GM18526 (cell line): ENCODE measurements around the gene MAN2A2.

Source experiments
- POLR2A ChIP-seq: IDR thresholded peaks from 3 replicates; pipeline ENCODE4 v1.6.1; 2011; ENCODE audit not compliant: insufficient read length; ENCODE audit errors: extremely low read depth

The MAN2A2 gene

DNA sequence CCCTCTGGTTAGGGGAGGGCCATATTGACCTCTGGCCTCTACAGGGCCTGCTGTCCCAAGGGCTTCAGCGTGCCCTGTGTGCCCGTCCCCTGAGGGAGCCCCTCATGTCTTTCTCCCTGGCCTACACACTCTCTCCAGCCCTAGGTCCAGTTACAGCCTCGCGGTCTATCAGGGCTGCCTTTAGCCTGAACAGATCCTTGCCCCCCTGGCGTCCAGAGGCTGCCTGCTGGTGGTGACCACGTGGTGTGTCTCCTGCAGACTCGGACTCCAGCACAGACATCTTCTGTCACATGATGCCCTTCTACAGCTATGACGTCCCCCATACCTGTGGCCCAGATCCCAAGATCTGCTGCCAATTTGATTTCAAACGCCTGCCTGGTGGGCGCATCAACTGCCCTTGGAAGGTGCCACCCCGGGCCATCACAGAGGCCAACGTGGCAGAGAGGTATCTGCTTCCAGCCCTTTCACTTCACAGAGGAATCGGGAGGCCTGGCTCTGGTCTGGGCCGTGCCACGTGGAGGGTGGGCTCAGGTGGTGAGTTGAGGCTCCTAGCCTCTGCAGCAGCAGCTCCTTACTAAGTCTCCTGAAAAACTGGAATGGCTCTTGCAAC, 4.1 kb downstream of the MAN2A2 start:
- TF ChIP-seq POLR2A = no peak

DNA sequence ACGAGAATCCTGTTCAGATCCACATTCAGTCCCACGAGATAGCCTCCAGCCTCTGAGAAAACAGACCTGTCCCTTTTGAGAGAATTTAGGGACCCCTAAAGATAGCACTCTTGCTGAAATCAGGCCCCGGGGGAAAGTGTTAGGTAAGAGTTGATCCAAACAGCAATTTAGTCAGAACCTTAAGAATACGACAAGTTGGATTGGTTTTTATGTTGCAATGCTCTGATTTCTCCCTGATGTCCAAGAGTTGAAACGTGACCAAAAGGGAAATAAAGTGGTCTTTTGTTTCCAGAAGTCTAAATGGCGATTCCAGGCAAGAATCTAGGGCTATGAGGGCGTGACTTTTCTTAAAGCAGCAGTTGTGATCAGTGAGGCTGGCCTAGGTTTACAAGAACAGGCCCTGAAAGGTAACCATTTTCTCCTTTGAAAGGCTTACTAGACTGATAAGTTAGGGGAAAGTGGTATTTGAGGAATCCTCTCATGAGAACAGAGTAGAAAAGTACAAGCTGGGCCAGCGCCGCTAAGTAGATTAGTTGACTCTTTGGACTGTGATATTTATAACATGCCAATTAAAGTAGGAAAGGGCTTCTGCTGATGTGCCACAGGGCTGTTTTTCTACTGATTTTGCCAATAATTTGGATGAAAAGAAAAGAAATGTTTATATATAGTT, 4.9 kb downstream of the MAN2A2 start:
- TF ChIP-seq POLR2A = no peak

DNA sequence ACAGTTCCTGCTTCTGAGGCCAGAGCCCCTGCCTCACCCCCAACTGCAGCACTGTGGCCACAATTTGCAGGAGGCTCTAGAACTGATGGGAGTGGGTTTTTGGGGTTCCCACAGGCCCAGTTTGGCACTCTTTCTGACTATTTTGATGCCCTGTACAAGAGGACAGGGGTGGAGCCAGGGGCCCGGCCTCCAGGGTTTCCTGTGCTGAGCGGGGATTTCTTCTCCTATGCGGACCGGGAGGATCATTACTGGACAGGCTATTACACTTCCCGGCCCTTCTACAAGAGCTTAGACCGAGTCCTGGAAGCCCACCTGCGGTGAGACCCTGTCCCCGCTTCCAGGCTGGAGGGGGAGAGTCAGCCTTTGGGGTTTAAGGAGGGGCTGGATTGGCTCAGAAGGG, 6.9 kb downstream of the MAN2A2 start:
- TF ChIP-seq POLR2A = no peak

DNA sequence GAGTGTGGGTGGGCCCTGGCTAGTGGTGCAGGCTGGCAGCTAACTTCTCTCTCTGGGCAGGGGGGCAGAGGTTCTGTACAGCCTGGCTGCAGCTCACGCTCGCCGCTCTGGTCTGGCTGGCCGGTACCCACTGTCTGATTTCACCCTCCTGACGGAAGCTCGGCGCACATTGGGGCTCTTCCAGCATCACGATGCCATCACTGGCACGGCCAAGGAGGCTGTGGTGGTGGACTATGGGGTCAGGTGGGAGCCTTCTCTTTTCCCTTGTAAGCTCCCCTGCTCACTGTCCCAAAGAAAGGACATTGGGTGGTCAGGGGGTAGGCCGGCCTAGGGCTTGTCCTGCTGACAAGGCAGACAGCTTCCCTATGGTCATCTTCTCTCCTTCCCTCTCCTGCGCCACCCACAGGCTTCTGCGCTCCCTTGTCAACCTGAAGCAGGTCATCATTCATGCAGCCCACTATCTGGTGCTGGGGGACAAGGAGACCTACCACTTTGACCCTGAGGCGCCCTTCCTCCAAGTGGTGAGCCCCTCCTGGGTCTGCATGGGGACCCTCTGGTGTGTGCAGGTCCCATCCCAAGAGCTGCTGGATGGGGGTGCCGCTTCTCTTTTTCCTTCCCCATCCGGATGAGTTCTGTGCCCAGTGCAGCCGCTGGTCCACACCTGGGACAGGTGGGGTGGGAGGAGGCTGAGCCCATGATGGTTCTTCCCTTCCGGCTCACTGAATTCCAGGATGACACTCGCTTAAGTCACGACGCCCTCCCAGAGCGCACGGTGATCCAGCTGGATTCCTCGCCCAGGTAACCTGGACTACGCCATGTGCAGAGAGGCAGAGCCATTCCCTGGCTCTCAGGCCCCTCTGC, 7.6 kb downstream of the MAN2A2 start:
- TF ChIP-seq POLR2A = no peak

DNA sequence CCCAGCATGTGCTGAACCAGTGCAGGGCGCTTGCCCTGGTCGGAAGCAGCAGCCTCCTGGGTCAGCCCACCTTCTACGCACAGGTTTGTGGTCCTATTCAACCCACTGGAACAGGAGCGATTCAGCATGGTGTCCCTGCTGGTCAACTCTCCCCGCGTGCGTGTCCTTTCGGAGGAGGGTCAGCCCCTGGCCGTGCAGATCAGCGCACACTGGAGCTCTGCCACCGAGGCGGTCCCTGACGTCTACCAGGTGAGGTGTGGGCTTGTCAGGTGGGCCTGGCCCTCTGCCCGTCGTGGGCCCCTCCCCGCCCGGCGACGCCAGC, 8.2 kb downstream of the MAN2A2 start:
- TF ChIP-seq POLR2A = no peak

DNA sequence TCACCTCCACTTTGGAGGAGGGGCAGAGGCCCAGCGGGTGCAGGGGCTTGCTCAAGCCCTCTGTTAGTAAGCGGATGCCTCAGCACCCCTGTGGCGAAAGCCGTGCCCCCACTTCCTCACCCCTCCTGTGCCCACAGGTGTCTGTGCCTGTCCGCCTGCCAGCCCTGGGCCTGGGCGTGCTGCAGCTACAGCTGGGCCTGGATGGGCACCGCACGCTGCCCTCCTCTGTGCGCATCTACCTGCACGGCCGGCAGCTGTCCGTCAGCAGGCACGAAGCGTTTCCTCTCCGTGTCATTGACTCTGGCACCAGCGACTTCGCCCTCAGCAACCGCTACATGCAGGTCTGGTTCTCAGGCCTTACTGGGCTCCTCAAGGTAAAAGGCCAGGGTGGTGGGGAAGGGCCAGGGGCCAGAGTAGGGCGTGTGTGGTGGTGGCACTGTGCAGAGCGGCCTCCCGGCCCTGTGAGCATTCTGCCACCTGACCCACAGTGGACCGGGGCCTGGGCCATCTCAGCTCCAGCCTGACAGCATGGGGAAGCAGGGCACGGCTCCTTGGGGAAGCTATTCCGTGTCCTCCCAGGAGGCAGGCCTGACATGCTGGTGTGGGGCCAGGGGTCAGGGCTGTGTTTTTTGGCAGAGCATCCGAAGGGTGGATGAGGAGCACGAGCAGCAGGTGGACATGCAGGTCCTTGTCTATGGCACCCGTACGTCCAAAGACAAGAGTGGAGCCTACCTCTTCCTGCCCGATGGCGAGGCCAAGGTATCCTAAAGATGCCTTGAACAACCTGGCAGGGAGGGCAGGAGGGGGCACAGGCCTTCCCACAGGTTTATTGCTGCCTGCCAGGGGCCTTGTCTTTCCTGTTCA, 9.0 kb downstream of the MAN2A2 start:
- no peak for TF ChIP-seq POLR2A

DNA sequence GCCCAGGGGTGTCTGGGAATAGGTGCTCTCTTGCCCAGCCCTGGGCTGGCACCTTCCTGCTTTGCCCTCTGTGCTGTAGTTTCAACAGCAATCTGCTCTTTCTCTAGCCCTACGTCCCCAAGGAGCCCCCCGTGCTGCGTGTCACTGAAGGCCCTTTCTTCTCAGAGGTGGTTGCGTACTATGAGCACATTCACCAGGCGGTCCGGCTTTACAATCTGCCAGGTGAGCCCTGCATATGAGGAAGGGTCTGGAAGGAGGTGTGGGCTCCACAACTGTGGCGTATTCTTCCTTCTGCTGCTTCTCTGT, 9.6 kb downstream of the MAN2A2 start:
- no peak for TF ChIP-seq POLR2A

DNA sequence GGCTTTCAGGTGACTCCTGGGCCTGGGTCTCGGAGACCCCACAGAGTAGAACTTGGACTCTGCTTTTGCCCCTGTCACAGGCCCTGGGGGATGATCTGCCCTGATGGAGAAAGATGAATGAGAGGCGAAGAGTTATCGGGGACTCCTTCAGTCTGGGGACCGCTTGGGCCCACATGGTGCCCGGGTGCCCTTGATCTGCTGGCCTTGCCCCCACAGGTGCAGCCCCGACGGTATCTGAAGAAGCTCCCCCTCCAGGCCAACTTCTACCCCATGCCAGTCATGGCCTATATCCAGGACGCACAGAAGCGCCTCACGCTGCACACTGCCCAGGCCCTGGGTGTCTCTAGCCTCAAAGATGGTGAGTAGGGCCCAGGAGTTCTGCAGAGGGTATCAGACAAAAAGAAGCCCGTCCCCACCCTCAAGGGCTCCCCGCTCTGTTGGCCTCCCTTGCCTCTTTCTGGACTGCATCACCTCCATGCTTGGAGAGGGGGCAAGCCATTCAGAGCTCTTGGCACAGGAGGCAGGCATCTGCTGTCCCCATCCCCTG, 10.4 kb downstream of the MAN2A2 start:
- TF ChIP-seq POLR2A = no peak

DNA sequence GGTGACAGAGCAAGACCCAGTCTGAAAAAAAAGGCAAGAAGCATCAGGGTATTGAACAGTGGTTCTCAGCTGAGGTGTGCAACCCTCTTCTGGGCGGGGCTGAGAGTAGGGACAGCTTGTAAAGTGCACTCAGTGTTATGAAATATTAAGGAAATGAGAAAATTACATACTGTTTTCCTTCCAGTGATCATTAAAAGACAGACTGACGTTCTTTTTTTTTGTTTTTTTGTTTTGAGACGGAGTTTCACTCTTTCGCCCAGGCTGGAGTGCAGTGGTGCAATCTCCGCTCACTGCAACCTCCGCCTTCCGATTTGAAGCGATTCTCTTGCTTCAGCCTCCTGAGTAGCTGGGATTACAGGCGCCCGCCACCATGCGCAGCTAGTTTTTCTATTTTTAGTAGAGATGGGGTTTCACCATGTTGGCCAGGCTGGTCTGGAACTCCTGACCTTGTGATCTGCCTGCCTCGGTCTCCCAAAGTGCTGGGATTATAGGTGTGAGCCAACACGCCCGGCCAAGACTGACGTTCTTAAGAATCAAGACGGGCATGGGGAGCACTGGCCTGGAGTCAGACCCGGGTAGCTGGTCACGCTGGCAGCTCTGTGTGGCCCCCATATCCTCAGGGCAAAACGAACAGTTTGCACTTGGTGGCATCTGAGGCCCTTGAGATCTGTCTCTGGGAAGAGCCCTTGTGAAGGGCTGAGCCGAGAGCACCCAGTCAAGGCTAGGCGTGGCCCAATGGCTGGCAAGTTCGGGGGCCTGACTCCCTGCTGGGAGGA, 11.4 kb downstream of the MAN2A2 start:
- TF ChIP-seq POLR2A = no peak

DNA sequence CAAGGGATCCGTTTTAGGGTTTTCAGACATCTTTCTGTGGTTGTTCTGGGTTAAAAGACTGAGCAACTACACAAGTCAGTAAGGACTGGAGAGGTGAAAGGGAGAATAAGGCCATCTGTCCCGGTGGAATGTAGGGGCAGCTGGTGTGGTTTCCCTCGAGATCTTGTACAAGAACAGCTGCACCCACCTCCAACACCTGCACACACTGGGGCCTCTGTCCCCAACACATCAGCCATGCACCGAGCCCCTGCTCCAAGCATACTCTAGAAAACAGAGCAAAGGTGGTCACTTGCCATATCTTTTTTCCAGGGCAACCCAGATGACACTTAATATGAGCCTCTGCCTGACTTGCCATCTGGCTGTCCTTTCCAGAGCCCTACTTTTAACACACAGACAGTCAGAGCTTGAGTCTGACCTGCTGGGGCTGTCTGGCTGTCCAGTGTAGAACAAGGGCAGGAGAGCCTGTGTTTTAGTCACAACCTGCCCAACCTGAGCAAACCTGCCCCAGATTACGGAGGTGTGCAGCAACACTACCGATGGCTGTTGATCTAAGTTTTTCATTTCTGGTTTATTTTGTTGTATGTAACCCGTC, 12.2 kb downstream of the MAN2A2 start:
- TF ChIP-seq POLR2A = no peak

DNA sequence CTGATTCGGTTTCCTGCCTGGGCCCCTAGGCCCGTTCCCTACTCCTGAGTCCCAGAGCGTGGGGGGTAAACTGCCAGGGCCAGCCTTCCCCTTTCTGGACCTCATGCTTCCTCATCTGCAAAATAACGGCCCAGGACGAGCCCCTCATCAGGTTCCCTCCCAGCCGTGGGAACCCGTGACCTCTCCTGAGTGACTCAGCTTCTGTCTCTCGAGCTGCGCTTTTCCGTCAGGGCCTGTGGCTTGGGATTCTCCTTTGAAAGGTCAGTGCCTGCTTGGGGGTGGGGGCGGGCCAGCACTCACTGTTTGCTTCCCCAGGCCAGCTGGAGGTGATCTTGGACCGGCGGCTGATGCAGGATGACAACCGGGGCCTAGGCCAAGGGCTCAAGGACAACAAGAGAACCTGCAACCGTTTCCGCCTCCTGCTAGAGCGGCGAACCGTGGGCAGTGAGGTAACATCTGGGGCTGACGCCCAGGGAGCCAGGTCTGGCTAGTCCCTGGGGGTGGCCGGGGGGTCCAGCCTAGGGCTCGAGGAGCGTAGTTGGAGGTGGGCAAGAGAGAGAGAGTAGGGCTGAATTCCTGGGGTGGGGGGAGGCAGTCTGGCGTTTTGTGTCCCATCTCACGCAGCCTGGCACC, 12.8 kb downstream of the MAN2A2 start:
- TF ChIP-seq POLR2A = no peak

DNA sequence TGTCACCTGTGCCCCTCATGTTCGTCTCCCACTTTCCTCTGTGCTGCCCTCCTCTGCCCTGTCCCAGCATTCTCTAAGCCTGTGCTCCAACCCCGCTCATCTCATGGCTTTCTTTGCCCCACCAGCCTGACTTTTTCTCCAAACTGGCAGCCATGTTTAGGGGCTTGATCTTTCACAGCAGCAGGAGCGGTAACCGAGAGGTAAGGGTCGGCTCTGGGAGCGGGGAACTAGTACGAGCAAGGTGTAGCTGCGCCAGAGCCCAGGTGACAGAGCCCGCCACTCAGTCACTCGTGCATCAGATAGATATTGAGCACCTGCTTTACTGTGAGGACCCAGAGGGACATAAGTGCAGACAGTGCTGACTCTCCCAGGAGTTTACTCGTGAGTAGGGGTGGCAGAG, 13.4 kb downstream of the MAN2A2 start:
- no peak for TF ChIP-seq POLR2A

DNA sequence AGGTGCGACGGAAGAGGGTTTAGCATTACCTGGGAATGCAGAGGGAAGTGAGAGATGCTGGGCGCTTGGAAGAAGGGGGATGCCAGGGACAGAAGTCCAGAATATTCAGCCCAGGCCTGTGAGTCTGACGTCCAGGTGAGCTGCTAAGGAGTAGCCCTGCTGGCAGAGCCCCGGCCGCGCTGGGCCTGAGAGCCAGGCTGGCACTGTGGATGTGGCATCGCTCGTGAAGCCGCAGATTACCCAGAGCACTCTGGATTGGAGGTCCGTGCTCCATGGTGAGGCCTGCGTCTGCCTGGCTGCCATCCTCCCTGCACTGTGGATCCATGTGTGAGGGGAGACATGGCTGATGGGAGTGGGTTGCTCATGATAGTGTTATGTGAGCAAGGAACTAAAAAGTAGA, 14.5 kb downstream of the MAN2A2 start:
- TF ChIP-seq POLR2A = no peak
